Caki2 (cell line): ENCODE data around the gene ARHGEF7. TPM values are rescaled to one million over a fixed set of nuclear protein-coding genes. Genes with fewer than 3 reads are reported as not detected.

Source experiments
- DNase-seq: peaks from one replicate; pipeline ENCODE4 v3.0.0-alpha.2; 2015; ENCODE audit warnings: low read depth
- in situ Hi-C: cut with HindIII; loops from 2 replicates; pipeline ENCODE4 v1.10.0; 2016; ENCODE audit warnings: low sequenced_read_pairs, low pct_unique_long_range_greater_than_20kb, mixed read lengths
- total RNA-seq: library from RNA; depleted of rRNA; stranded (reverse); fragments of >200 nt; shearing (Covaris generic); gene quantifications from 2 replicates; pipeline ENCODE4 v1.2.3, GENCODE V29; 2014; ENCODE audit warnings: low replicate concordance

The ARHGEF7 gene
- total RNA-seq, 1 experiment from 2014 or later: 7.6 TPM

GRCh38 chr13:111275382-111275781 is 160.3 kb downstream of the ARHGEF7 start:
- in situ Hi-C loops: no loop called here
- no peak for DNase-seq

GRCh38 chr13:111275995-111276618 is 161.0 kb downstream of the ARHGEF7 start:
- DNase-seq: no peak
- in situ Hi-C loops: no loop called here

- in situ Hi-C loops: no loop called here
- no peak for DNase-seq
Measured at GRCh38 chr13:111278258-111278657, 163.1 kb downstream of the ARHGEF7 start.

GRCh38 chr13:111278743-111279652 is 163.9 kb downstream of the ARHGEF7 start:
- DNase-seq: no peak
- in situ Hi-C loops: no loop called here

DNA sequence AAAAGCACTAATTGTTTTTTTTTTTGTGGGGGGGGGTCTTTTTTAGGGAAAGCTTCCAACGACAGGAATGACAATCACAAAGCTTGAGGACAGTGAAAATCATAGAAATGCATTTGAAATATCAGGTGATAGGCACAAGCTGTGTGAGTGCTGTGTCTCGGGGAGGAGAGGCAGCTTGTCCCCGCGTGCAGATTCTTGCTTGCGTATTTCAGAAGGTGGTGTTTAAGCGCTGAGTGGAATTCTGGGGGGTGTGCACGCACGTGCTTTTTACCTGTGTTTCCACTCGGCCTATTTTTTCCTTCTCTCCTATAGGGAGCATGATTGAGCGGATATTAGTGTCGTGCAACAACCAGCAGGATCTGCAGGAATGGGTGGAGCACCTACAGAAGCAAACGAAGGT is 165.1 kb downstream of the ARHGEF7 start:
- DNase-seq: no peak
- in situ Hi-C loops: no loop called here

- DNase-seq: no peak
Measured at GRCh38 chr13:111280681-111281585, 165.8 kb downstream of the ARHGEF7 start.

GRCh38 chr13:111281751-111282311 is 166.7 kb downstream of the ARHGEF7 start:
- no peak for DNase-seq
- in situ Hi-C loops: no loop called here

More at GRCh38 chr13:111280681-111281585, 165.8 kb downstream of the ARHGEF7 start:
- in situ Hi-C loops: no loop called here

DNA sequence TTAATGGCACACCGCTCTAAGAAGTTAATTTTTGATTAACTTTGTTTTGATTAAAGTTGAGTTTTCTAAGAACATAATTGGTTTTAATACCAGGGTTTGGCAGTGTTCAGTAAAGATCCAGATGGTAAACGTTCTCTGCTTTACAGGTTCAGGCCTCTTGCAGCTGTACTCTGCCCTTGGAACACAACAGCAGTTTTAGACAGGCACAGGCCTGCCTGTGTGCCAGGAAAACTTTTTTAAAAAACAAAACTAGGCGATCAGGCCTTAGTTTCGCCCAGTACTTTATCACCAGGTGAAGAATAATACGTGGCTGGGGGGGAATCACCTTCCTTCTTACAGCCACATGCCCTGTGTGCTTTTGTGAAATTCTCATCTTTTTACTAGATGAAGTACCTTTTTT is 167.3 kb downstream of the ARHGEF7 start:
- in situ Hi-C loops: no loop called here
- DNase-seq: no peak

GRCh38 chr13:111282997-111283396 is 167.9 kb downstream of the ARHGEF7 start:
- in situ Hi-C loops: no loop called here

DNA sequence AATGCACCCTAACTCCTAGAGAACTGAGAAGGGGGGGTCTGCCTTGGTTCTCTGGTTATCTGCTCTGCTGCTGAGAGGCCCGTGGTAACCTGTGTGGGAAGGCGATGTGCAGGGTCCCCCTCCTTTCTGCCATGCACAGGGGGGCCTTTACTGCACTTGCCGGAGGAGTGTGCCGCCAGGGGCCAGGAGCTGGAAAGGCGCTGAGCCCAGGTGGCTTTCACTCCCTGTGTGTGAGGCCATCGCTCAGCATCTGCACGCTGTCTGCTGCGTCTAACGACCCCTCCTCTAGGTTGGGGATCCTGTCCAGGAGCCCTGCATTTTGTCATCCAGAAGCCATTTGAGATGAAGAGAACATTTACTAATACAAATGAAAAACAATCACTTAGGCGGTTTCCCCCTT is 168.3 kb downstream of the ARHGEF7 start:
- in situ Hi-C loops: no loop called here

More at GRCh38 chr13:111282997-111283396, 167.9 kb downstream of the ARHGEF7 start:
- DNase-seq: no peak

GRCh38 chr13:111283991-111284390 is 168.9 kb downstream of the ARHGEF7 start:
- DNase-seq: no peak
- in situ Hi-C loops: no loop called here

More for the DNA sequence above, 168.3 kb downstream of the ARHGEF7 start:
- DNase-seq: no peak

DNA sequence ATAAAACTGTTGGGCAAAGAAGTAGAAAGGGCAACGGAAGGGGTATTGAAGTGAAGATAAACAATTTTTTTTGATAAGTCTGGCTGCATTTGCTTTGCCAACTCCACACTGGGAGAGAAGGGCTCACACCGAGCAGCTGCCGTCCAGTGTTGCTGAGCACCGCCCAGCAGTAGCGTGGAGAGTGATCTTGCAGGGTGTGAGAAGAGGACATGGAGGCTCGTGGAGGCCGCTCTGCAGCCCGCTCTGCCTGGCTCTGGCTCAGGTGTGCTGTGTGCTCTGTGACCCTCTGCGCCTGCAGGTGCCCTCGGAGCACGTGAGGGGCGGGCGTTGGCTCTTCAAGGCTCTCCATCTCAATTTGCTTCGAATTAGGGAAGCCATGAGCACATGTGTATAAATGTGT is 169.5 kb downstream of the ARHGEF7 start:
- in situ Hi-C loops: no loop called here
- DNase-seq: no peak

DNA sequence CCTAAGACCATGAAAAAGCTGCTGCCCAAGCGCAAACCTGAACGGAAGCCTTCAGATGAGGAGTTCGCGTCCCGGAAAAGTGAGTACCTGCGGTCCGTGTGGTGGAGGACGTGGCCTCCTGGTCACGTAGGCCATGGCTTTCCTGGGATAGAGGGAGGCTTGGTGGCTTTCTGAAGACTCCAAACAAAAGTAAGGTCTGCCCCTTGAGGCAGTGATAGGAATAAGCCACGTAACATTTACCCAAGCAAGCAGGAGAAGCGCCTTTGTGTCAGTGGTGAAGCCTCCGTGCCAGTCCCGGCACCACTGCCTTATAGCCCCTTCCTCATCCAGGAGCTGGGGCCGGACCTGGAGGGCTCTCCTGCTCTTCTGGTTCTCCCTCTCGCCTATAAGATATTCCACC is 171.1 kb downstream of the ARHGEF7 start:
- in situ Hi-C loops: no loop called here
- no peak for DNase-seq

DNA sequence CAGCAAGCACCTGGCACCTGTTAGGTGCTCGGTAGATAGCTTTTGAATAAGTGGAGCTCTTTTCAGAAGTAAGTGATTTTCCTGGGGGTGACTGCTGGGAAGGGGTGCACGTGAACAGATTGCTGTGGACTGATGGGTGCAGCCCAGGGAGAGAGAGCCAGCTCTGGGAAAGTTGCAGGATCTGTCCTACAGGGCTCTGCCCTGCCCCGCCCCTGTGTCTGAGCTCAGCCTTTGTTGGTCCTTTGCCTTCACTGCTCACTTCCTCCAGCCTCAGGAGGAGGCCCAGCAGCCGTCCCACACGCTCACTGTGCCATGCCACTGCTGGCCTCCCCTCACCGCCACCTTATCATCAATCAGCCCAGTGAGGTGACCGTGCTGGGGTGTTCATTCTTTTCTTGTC is 171.6 kb downstream of the ARHGEF7 start:
- in situ Hi-C loops: no loop called here
- DNase-seq: no peak

- DNase-seq: no peak
- in situ Hi-C loops: no loop called here
Measured at GRCh38 chr13:111287201-111287600, 172.1 kb downstream of the ARHGEF7 start.

GRCh38 chr13:111288276-111288675 is 173.2 kb downstream of the ARHGEF7 start:
- in situ Hi-C loops: no loop called here
- DNase-seq: no peak

DNA sequence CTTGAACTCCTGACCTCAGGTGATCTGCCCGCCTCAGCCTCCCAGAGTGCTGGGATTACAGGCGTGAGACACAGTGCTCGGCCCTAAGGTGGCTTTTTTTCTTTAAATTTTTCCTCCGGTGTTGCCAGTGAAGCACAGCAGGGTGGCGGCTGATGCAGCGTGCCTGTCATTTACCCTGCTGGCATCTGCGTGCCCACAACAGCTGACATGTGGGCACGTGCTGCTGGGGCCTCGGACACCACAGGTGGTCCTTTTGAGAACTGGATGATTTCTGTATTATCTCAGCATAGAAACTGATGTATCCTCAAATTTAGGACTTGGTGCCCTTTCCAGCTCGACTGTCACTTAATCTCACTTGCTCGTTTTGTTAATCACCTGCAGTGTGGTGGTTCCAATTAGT is 174.1 kb downstream of the ARHGEF7 start:
- in situ Hi-C loops: no loop called here
- DNase-seq: no peak

DNA sequence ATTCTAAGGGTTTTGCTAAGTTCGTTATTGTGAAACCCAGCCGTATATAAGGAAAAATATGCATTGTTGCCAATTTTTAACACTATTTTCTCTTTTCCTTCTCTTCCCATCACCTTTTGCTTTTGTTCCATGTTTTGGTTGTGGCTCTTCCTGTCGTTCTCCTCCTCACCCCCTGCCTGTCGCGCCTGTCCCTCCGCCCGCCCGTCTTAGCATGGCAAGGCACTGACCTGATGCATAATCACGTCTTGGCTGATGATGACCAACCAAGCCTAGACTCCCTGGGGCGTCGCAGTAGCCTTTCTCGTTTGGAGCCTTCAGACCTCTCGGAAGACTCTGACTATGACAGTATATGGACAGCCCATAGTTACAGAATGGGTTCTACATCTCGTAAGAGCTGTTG is 176.8 kb downstream of the ARHGEF7 start:
- in situ Hi-C loops: no loop called here
- DNase-seq: no peak
